ENCODE measurements around the gene SMDT1. TPM values are rescaled to one million over a fixed set of nuclear protein-coding genes. Genes with fewer than 3 reads are reported as not detected.
A peak's percentile ranks its signal among the peaks of the same experiment; 100 is the strongest.

SMDT1 gene
- total RNA-seq, 2 experiments from 2014 or later, result 82.1 to 84.9 TPM

DNA sequence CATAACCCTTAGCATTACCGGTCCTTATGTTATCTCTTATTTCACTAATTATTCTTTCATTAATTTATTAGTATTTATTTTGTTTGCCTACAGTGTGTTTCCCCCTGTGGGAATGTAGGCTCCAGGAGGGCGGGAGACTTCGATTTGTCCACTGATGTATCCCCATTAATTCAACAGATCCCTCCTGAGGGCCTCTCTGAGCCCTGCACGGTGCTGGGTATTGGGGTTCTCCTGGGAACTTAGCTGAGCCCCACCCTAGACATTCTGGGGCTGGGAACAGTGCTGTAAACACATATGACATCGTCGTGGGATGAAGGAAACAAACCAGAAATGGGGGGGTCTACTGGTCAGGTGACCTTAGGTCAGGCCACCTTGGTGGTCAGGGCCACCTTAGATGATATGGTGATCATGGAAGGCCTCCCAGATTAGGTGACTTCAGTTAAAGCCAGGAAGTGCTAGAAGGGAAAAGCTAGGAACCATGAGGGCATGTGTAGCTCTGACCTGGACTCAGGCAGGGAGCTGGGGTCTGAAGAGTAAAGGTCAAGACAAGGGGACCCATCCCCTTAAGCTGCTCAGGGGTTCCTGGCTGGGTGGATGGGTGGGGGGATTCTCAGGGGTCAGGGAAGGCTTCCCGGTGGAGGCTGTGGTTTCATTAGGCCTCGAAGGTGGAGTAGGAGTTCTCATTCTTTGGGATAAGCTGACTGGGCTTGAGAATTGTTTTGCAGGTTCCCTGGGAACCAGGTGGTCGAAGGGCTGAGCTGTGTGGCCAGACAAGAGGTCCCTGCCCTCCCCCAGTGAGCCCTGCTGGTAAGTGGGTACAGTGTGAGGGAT is 4.4 kb upstream of the SMDT1 start:
- no peak for ATAC-seq (ENCODE audit: low read depth)
- no peaks in the 10 kb centered on the region for H3K9me3 Mint-ChIP-seq
- no peak for DNase-seq
- H3K4me1 Mint-ChIP-seq, result peaks cover 20% of the 10 kb centered on the region
- H3K36me3 Mint-ChIP-seq, result peaks cover 9% of the 10 kb centered on the region
- POLR2A ChIA-PET, result interaction anchor here (1.0 to 2.3 kb wide), 2 partner anchors 15 to 128 kb away, joined by 5 to 12 read pairs; partner anchors contain the start of genes CENPM and NDUFA6
- H3K4me3 Mint-ChIP-seq, result peak overlapping the region; percentile 64
- H3K27me3 Mint-ChIP-seq, result no peaks in the 10 kb centered on the region
- peak overlapping the region; percentile 71 for H3K27ac Mint-ChIP-seq

DNA sequence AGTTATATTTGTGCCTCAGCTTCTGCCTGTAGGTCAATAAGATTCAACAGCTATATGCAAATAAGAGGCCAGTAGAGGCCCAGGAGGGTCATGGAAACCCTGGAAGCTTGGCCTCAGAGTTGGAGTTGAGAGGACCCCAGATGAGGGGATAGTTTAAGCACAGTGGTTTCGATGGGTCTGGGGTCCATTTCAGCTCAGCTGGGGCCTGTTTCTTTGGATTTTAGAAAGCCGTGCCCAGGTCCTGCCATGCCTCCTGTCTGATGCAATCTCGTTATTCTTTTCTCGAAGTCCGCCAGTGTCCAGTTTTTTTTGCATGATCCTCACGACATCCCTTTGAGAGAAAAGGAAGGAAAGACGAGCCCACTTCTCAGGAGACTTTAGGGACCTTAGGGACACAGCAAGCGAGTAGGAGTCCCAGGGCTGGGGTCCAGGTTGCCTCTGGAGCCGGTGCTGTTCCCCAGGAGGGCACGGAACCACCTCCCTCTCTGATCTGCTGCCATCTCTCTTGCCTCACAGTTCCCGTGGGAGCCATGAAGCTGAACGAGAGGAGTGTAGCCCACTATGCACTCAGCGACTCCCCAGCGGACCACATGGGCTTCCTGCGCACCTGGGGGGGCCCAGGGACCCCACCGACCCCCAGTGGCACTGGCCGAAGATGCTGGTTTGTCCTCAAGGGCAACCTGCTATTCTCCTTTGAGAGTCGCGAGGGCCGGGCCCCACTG is 2.6 kb upstream of the SMDT1 start:
- Mint-ChIP-seq H3K27ac (peak overlapping the region; percentile 45), H3K9me3 (no peaks in the 10 kb centered on the region), H3K27me3 (no peaks in the 10 kb centered on the region), H3K4me1 (peaks cover 19% of the 10 kb centered on the region), H3K4me3 (no peak overlapping the region), H3K36me3 (peaks cover 14% of the 10 kb centered on the region)
- DNase-seq (peak; percentile 29), ATAC-seq (ENCODE audit: low read depth) (no peak)
- POLR2A ChIA-PET, result interaction anchor here (1.0 to 5.2 kb wide), 3 partner anchors 13 to 538 kb away, joined by 3 to 96 read pairs (median 12); partner anchors contain the start of genes NDUFA6 and POLDIP3

DNA sequence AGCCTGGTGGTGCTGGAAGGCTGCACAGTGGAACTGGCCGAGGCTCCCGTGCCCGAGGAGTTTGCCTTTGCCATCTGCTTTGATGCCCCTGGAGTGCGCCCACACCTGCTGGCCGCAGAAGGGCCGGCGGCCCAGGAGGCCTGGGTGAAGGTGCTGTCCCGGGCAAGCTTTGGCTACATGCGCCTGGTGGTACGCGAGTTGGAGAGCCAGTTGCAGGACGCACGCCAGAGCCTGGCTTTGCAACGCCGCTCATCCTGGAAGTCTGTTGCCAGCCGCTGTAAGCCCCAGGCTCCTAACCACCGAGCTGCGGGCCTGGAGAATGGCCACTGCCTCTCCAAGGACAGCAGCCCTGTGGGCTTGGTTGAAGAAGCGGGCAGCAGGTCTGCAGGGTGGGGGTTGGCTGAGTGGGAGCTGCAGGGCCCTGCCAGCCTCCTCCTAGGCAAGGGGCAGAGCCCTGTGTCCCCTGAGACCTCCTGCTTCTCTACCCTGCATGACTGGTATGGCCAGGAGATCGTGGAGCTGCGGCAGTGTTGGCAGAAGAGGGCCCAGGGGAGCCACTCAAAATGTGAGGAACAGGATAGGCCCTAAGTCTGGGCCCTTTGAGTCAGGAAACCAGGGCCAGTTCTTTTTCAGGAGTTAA is 1.9 kb upstream of the SMDT1 start:
- ATAC-seq (ENCODE audit: low read depth), result no peak
- Mint-ChIP-seq H3K36me3 (peaks cover 20% of the 10 kb centered on the region), H3K4me1 (peaks cover 21% of the 10 kb centered on the region), H3K4me3 (no peak overlapping the region), H3K27ac (no peak overlapping the region), H3K27me3 (no peaks in the 10 kb centered on the region), H3K9me3 (no peaks in the 10 kb centered on the region)
- DNase-seq, result peak; percentile 25
- POLR2A ChIA-PET, result interaction anchor here (1.2 to 5.2 kb wide), 2 partner anchors 12 to 128 kb away, joined by 4 to 96 read pairs; partner anchors contain the start of gene NDUFA6

GRCh38 chr22:42078469-42079318 is 806 bp upstream of the SMDT1 start:
- DNase-seq (no peak), ATAC-seq (ENCODE audit: low read depth) (no peak)
- Mint-ChIP-seq H3K9me3 (no peaks in the 10 kb centered on the region), H3K36me3 (peaks cover 25% of the 10 kb centered on the region), H3K27ac (peak overlapping the region; percentile 97), H3K4me3 (peak overlapping the region; percentile 97), H3K27me3 (no peaks in the 10 kb centered on the region), H3K4me1 (peaks cover 18% of the 10 kb centered on the region)
- POLR2A ChIA-PET, result interaction anchor here (0.9 to 5.2 kb wide), 8 partner anchors 9 to 366 kb away, joined by 3 to 96 read pairs (median 5); partner anchors contain the start of genes NAGA, NDUFA6, SMIM45 and WBP2NL

DNA sequence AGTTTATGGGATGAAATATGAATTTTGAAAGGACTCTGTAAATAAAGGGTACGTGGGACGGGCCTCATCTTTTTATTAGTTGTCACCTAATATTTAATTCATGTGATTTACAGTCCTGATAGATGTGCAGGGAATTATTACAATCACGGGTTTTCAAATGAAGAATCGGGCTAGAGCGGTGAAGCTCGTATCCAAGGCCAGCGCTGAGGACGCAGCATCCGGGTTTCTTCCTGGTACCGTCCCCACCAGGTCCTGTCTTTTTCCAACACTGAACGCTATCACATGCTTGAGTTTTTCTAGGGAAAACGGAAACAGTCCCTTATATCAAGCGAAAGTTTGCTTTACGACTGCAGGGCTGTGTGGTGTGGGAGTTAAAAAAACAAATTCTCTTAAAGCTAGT is 787 bp downstream of the SMDT1 start:
- DNase-seq (peak; percentile 29), ATAC-seq (ENCODE audit: low read depth) (no peak)
- peaks cover 16% of the 10 kb centered on the region for H3K4me1 Mint-ChIP-seq
- POLR2A ChIA-PET, result interaction anchor here (0.7 to 5.2 kb wide), 8 partner anchors 10 to 535 kb away, joined by 3 to 96 read pairs (median 3); partner anchors contain the start of genes CENPM, NAGA, NDUFA6 and POLDIP3
- peak overlapping the region; percentile 97 for H3K4me3 Mint-ChIP-seq
- peaks cover 32% of the 10 kb centered on the region for H3K36me3 Mint-ChIP-seq
- H3K27ac Mint-ChIP-seq, result peak overlapping the region; percentile 97
- no peaks in the 10 kb centered on the region for H3K27me3 Mint-ChIP-seq
- H3K9me3 Mint-ChIP-seq, result no peaks in the 10 kb centered on the region

DNA sequence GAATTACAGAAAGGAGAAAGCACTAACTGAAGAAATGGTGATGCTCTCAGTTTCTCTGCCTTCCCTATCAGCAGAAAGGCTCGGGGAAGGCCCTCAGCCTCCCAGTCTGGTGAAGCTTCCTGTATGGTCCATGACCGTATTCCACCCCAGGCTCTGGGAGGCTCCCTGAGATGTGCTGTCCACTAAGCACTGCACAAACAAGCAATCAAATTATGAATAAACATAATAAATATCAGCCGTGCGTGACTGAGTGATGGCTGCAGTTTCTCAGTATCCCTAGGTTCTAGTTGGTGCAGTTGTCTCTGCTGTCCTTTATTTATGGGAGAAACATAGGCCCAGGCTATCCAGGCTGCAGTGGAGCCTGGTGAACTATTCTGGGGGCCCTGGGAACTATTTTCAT is 3.6 kb downstream of the SMDT1 start:
- peaks cover 16% of the 10 kb centered on the region for H3K4me1 Mint-ChIP-seq
- POLR2A ChIA-PET, result interaction anchor here (0.5 kb wide), 1 partner anchor 531 kb away, joined by 3 read pairs; no protein-coding TSS in a partner anchor
- peaks cover 42% of the 10 kb centered on the region for H3K36me3 Mint-ChIP-seq
- no peak for DNase-seq
- H3K27me3 Mint-ChIP-seq, result no peaks in the 10 kb centered on the region
- H3K9me3 Mint-ChIP-seq, result no peaks in the 10 kb centered on the region
- no peak overlapping the region for H3K4me3 Mint-ChIP-seq
- ATAC-seq (ENCODE audit: low read depth), result no peak
- H3K27ac Mint-ChIP-seq, result no peak overlapping the region

DNA sequence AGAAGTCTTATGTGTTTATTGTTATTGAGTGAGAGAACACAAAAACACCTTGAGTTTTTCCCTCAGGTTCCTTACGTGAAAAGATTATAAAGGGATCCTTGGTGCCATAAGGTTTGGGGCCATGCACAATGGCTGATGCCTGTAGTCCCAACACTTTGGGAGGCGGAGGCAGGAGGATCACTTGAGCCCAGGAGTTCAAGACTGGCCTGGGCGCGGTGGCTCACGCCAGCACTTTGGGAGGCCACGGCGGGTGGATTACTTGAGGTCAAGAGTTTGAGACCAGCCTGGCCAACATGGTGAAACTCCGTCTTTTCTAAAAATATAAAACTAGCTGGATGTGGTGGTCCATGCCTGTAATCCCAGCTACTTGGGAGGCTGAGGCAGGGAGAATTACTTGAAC is 5.4 kb downstream of the SMDT1 start:
- no peak for DNase-seq
- H3K27ac Mint-ChIP-seq, result no peak overlapping the region
- peaks cover 54% of the 10 kb centered on the region for H3K36me3 Mint-ChIP-seq
- POLR2A ChIA-PET, result interaction anchor here (0.7 kb wide), 1 partner anchor 36 kb away, joined by 3 read pairs; no protein-coding TSS in a partner anchor
- peaks cover 20% of the 10 kb centered on the region for H3K4me1 Mint-ChIP-seq
- H3K27me3 Mint-ChIP-seq, result no peaks in the 10 kb centered on the region
- ATAC-seq (ENCODE audit: low read depth), result no peak
- no peaks in the 10 kb centered on the region for H3K9me3 Mint-ChIP-seq
- H3K4me3 Mint-ChIP-seq, result no peak overlapping the region

DNA sequence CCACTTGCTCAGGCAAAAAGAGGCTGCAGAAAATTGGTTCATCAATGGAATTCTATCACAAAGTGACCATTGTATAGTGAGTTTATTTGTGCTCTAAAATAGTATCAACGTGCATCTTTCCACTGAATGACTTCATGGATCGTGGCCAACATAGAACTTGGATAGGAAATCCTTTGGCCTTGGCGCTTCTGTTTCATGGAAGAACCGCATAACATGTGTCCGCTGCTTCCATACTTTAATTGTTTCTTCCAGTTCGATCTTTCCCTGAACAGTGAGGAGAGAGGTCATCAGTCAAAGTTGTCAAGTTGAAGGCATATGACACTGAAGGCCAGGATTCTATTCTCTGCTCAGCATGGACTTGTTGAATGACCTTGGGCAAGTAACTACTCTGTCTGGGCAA is 6.6 kb downstream of the SMDT1 start:
- POLR2A ChIA-PET, result no interaction called here
- Mint-ChIP-seq H3K4me1 (peaks cover 20% of the 10 kb centered on the region), H3K9me3 (no peaks in the 10 kb centered on the region), H3K4me3 (no peak overlapping the region), H3K27me3 (no peaks in the 10 kb centered on the region), H3K36me3 (peaks cover 54% of the 10 kb centered on the region), H3K27ac (no peak overlapping the region)
- DNase-seq (no peak), ATAC-seq (ENCODE audit: low read depth) (no peak)

DNA sequence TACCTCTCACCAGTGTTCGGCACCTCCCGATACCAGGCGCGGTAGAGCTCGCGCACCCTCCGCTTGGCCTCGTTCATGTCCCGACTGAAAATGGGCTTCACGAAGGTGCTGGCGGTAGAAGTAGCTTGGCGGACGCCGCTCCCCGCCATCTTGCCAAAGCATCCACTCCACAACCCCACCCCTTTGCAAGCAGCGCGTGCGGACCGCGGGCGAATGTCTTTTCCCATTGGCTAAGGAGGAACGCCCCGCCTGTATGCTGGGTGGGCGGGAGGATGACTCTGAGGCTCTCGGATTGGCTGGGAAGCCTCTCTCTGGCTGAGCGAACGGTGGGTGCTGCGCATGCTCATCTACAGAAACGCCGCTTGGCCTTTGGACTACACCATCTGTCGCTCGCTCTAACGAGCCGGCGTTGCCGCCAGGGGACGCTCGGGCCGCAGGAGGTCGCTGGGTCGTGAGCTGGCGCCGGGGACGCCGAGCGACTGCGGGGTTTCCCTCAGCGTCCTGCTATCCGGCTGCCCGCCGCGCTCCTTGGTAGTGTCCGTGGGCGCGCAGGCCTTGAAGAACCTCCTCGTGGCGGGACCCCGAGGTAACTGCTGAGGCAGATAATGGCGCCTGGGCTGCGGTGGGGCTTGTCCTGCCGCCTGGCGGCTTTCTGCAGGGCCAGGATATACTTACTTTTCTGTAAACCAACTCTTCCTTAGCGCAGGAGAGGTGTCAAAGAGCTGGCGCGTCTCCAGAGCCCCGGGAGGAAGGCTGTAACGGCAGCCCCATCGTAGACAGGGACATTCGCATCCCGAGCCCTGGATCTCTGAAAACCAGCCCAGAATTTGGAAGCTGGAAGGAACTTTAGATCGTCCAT is 11.3 kb downstream of the SMDT1 start, which contains the start of gene NDUFA6:
NDUFA6 (minus strand) TSS at position 177 of the 859 bp plus-strand sequence; CDS start at position 149, 28 bp downstream.
- DNase-seq (peak; percentile 97), ATAC-seq (ENCODE audit: low read depth) (peak; percentile 98)
- Mint-ChIP-seq H3K27me3 (no peaks in the 10 kb centered on the region), H3K4me1 (peaks cover 23% of the 10 kb centered on the region), H3K9me3 (no peaks in the 10 kb centered on the region), H3K4me3 (peak within 1 kb of the TSS; percentile 97), H3K36me3 (peaks cover 24% of the 10 kb centered on the region), H3K27ac (peak within 1 kb of the TSS; percentile 99)
- POLR2A ChIA-PET, result interaction anchor here (0.7 to 3.6 kb wide), 28 partner anchors 9 to 524 kb away, joined by 3 to 96 read pairs (median 4); partner anchors contain the start of genes CCDC134, CENPM, DESI1 and NAGA

DNA sequence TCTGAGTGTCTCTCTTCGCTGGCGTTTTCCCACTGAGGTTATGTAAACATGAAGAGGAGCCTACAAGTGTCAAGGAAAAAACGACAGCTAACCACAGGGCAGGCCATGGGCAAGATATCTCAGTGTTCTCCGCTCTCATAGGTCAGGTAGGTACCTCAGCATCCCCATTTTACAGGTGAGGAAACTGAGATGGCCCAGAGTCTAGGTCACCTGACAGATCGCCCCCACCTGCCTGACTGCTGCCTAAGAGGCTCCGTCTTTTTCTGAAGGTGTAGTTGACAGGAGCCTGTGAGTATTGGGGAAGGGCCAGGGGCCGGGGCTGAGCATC is 11.9 kb downstream of the SMDT1 start:
- H3K27ac Mint-ChIP-seq, result peak overlapping the region; percentile 99
- POLR2A ChIA-PET, result interaction anchor here (0.7 to 3.6 kb wide), 17 partner anchors 12 to 523 kb away, joined by 3 to 96 read pairs (median 5); partner anchors contain the start of genes CCDC134, CENPM, NAGA and PHETA2
- no peaks in the 10 kb centered on the region for H3K9me3 Mint-ChIP-seq
- peaks cover 18% of the 10 kb centered on the region for H3K36me3 Mint-ChIP-seq
- peak overlapping the region; percentile 97 for H3K4me3 Mint-ChIP-seq
- DNase-seq (no peak), ATAC-seq (ENCODE audit: low read depth) (no peak)
- H3K4me1 Mint-ChIP-seq, result peaks cover 23% of the 10 kb centered on the region
- H3K27me3 Mint-ChIP-seq, result no peaks in the 10 kb centered on the region

DNA sequence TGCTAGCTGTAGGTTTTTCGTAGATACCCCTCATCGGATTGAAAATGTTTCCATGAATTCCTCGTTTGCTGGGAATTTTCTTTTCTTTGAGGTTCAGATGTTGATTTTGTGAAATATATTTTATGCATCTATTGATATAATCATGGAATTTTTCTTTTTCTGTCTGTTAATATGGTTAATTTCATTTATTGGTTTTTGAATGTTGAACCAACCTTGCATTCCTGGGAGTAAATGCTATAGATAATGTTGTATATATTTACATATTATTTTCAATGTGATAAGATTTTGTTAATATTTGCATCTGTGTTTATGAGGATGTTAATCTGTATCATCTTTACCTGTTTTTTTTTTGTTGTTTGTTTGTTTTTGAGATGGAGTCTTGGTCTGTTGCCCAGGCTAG is 21.7 kb downstream of the SMDT1 start:
- Mint-ChIP-seq H3K27ac (no peak overlapping the region), H3K36me3 (peaks cover 31% of the 10 kb centered on the region), H3K9me3 (peaks cover 18% of the 10 kb centered on the region), H3K27me3 (no peaks in the 10 kb centered on the region), H3K4me3 (no peak overlapping the region), H3K4me1 (no peaks in the 10 kb centered on the region)
- POLR2A ChIA-PET, result interaction anchor here (1.0 kb wide), 1 partner anchor 21 kb away, joined by 3 read pairs; no protein-coding TSS in a partner anchor
- ATAC-seq (ENCODE audit: low read depth) (no peak), DNase-seq (no peak)
